H1 (cell line): ENCODE data around the gene CPT1A. TPM values are rescaled to one million over a fixed set of nuclear protein-coding genes. Genes with fewer than 3 reads are reported as not detected.

Experiments
- CTCF ChIA-PET: fragments of 300-600 bp; sonication (Branson Sonifier 250); formaldehyde crosslinking; loops from one replicate; lab custom pipeline; 2021; ENCODE audit not compliant: partially characterized antibody; lab: Charles Lee
- POLR2A ChIA-PET: fragments of 300-600 bp; sonication (Branson Sonifier 250); formaldehyde crosslinking; loops from one replicate; lab custom pipeline; 2021; ENCODE audit warnings: inconsistent platforms; ENCODE audit not compliant: partially characterized antibody; lab: Charles Lee
- DNase-seq, 2 experiments: peaks; one replicate each; pipeline versions ENCODE4 v3.0.0 to v3.0.0-alpha.2; 2010 to 2022; ENCODE audit warnings: low spot score in 2 of 2, low read depth in 1 of 2, mixed read lengths in 1 of 2
- FAIRE-seq: peaks from 2 replicates; lab custom pipeline; 2011; peaks lifted over from hg19 to GRCh38; lab: Jason Lieb, UNC
- H2AFZ ChIP-seq: 2 replicates; pipeline ENCODE4 v1.8.1; 2012; ENCODE audit warnings: low read length, inconsistent platforms
- H2AK5ac ChIP-seq: 2 replicates; pipeline ENCODE4 v1.6.1; 2013; ENCODE audit warnings: low read depth, low read length
- H2BK120ac ChIP-seq: replicated peaks from 2 replicates; pipeline ENCODE3; 2013; ENCODE audit warnings: low read depth, low read length, inconsistent platforms
- H2BK12ac ChIP-seq: 2 replicates; pipeline ENCODE4 v1.6.1; 2013; ENCODE audit warnings: low read depth, low read length
- H2BK15ac ChIP-seq: 2 replicates; pipeline ENCODE4 v1.6.1; 2013; ENCODE audit warnings: low read length
- H2BK20ac ChIP-seq: 2 replicates; pipeline ENCODE4 v1.6.1; 2013; ENCODE audit warnings: low read length
- H2BK5ac ChIP-seq: 2 replicates; pipeline ENCODE4 v1.6.1; 2013; ENCODE audit warnings: low read depth, low read length
- H3K14ac ChIP-seq: 2 replicates; pipeline ENCODE4 v1.6.1; 2013; ENCODE audit warnings: inconsistent platforms; ENCODE audit not compliant: insufficient read length
- H3K18ac ChIP-seq: 2 replicates; pipeline ENCODE4 v1.6.1; 2013; ENCODE audit warnings: low read length; ENCODE audit errors: extremely low read depth
- H3K23ac ChIP-seq: 2 replicates; pipeline ENCODE4 v1.6.1; 2013; ENCODE audit warnings: inconsistent platforms; ENCODE audit not compliant: insufficient read length
- H3K23me2 ChIP-seq: 2 replicates; pipeline ENCODE4 v1.6.1; 2013; ENCODE audit warnings: low read depth, low read length
- H3K27ac ChIP-seq: 2 replicates; pipeline ENCODE4 v1.6.1; 2011; ENCODE audit warnings: low read depth, low read length, inconsistent platforms
- H3K27me3 ChIP-seq, 4 experiments: replicated peaks in 1 of 4; 1 replicate in 1 of 4; 2 replicates in 3 of 4; pipeline versions ENCODE4 v1.6.1 to v1.8.1; 2011 to 2013; ENCODE audit warnings: low read length in 3 of 4, mild to moderate bottlenecking in 3 of 4, inconsistent platforms in 2 of 4, mixed read lengths in 2 of 4, moderate library complexity in 1 of 4; ENCODE audit not compliant: control insufficient read depth in 3 of 4, insufficient read depth in 3 of 4; ENCODE audit errors: extremely low read depth in 1 of 4
- H3K36me3 ChIP-seq, 4 experiments: 2 replicates each; pipeline versions ENCODE4 v1.6.1 to v1.8.1; 2011 to 2013; ENCODE audit warnings: mild to moderate bottlenecking in 4 of 4, low read length in 3 of 4, moderate library complexity in 2 of 4, control low read depth in 1 of 4, inconsistent platforms in 1 of 4; ENCODE audit not compliant: insufficient read depth in 4 of 4, control insufficient read depth in 2 of 4
- H3K4ac ChIP-seq: replicated peaks from 2 replicates; pipeline ENCODE3; 2013; ENCODE audit warnings: low read length, low read depth, mixed read lengths, inconsistent platforms; ENCODE audit not compliant: insufficient read length
- H3K4me1 ChIP-seq, 4 experiments: replicated peaks in 1 of 4; 1 replicate in 1 of 4; 2 replicates in 3 of 4; pipeline versions ENCODE4 v1.6.1 to v1.8.1; 2011 to 2013; ENCODE audit warnings: low read length in 3 of 4, inconsistent platforms in 2 of 4, mixed read lengths in 1 of 4; ENCODE audit not compliant: insufficient read depth in 4 of 4, control insufficient read depth in 3 of 4
- H3K4me2 ChIP-seq, 2 experiments: 2 replicates each; pipeline versions ENCODE4 v1.6.1 to v1.8.1; 2011 to 2013; ENCODE audit warnings: low read depth in 2 of 2, low read length in 2 of 2, control low read depth in 1 of 2, inconsistent platforms in 1 of 2, mild to moderate bottlenecking in 1 of 2; ENCODE audit not compliant: insufficient read depth in 1 of 2
- H3K4me3 ChIP-seq, 4 experiments: fragments of 200-600, 300-600 bp in 1 of 4; sonication (generic), shearing (Covaris generic), sonication (Bioruptor Twin) in 1 of 4; 2 replicates each; pipeline versions ENCODE4 v1.5.1 to v1.8.1; 2011 to 2016; ENCODE audit warnings: low read length in 4 of 4, low read depth in 3 of 4, control low read depth in 2 of 4, inconsistent platforms in 2 of 4, mild to moderate bottlenecking in 2 of 4, mixed read lengths in 1 of 4, moderate library complexity in 1 of 4; ENCODE audit not compliant: insufficient read depth in 2 of 4; ENCODE audit errors: extremely low read depth in 1 of 4
- H3K56ac ChIP-seq: replicated peaks from 2 replicates; pipeline ENCODE3; 2013; ENCODE audit warnings: low read depth, mild to moderate bottlenecking, mixed read lengths, low read length, inconsistent platforms; ENCODE audit not compliant: insufficient read length
- H3K79me1 ChIP-seq: 2 replicates; pipeline ENCODE4 v1.6.1; 2013; ENCODE audit warnings: low read depth, low read length, control low read depth
- H3K79me2 ChIP-seq, 2 experiments: 2 replicates each; pipeline versions ENCODE4 v1.6.1 to v1.8.1; 2012 to 2013; ENCODE audit warnings: low read length in 2 of 2, mild to moderate bottlenecking in 2 of 2, inconsistent platforms in 1 of 2; ENCODE audit not compliant: insufficient read depth in 2 of 2, control insufficient read depth in 1 of 2
- H3K9ac ChIP-seq, 4 experiments: replicated peaks in 1 of 4; 1 replicate in 1 of 4; 2 replicates in 3 of 4; pipeline versions ENCODE4 v1.6.1 to v1.8.1; 2011 to 2013; ENCODE audit warnings: low read depth in 3 of 4, low read length in 3 of 4, control low read depth in 2 of 4, mild to moderate bottlenecking in 2 of 4, moderate library complexity in 2 of 4, inconsistent platforms in 1 of 4; ENCODE audit errors: extremely low read depth in 1 of 4
- H3K9me3 ChIP-seq, 2 experiments: 2 replicates each; pipeline versions ENCODE4 v1.6.1 to v1.8.1; 2012 to 2013; ENCODE audit warnings: mild to moderate bottlenecking in 2 of 2, moderate library complexity in 2 of 2, control low read depth in 1 of 2, inconsistent platforms in 1 of 2, low read depth in 1 of 2, low read length in 1 of 2, mixed read lengths in 1 of 2; ENCODE audit not compliant: insufficient read depth in 2 of 2
- H4K20me1 ChIP-seq, 2 experiments: replicated peaks in 1 of 2; 2 replicates each; pipeline versions ENCODE3 to v1.8.1; 2011 to 2013; ENCODE audit warnings: inconsistent platforms in 2 of 2, low read length in 2 of 2, mild to moderate bottlenecking in 1 of 2; ENCODE audit not compliant: insufficient read depth in 2 of 2, control insufficient read depth in 1 of 2
- H4K5ac ChIP-seq: 2 replicates; pipeline ENCODE4 v1.6.1; 2013; ENCODE audit warnings: low read length, low read depth, mixed read lengths, inconsistent platforms; ENCODE audit not compliant: insufficient read length
- H4K8ac ChIP-seq: 2 replicates; pipeline ENCODE4 v1.8.0; 2013; ENCODE audit warnings: mild to moderate bottlenecking, moderate library complexity, low read length, inconsistent platforms; ENCODE audit not compliant: insufficient read depth; ENCODE audit errors: extremely low read depth
- H4K91ac ChIP-seq: replicated peaks from 2 replicates; pipeline ENCODE3; 2013; ENCODE audit warnings: low read length, mixed read lengths, inconsistent platforms; ENCODE audit not compliant: insufficient read length
- ATF3 ChIP-seq: IDR thresholded peaks from 2 replicates; pipeline ENCODE4 v1.6.1; 2011; ENCODE audit warnings: low read depth, mild to moderate bottlenecking, low read length; ENCODE audit not compliant: insufficient read depth
- BCL11A ChIP-seq, 2 experiments: IDR thresholded peaks; one replicate each; pipeline ENCODE4 v1.6.1; 2011; ENCODE audit warnings: low read depth in 2 of 2, low read length in 2 of 2, mild to moderate bottlenecking in 2 of 2
- EP300 ChIP-seq, 2 experiments: IDR thresholded peaks; 1 replicate in 1 of 2; 2 replicates in 1 of 2; pipeline ENCODE4 v1.6.1; 2011 to 2012; ENCODE audit warnings: low read depth in 2 of 2, low read length in 2 of 2, mild to moderate bottlenecking in 2 of 2, borderline replicate concordance in 1 of 2, inconsistent platforms in 1 of 2, moderate library complexity in 1 of 2
- JUN ChIP-seq: IDR thresholded peaks from 2 replicates; pipeline ENCODE4 v1.6.1; 2011; ENCODE audit warnings: low read depth, mild to moderate bottlenecking, improper control_type of control experiment, low read length
- JUND ChIP-seq: IDR thresholded peaks from 2 replicates; pipeline ENCODE4 v1.6.1; 2011; ENCODE audit warnings: mild to moderate bottlenecking, improper control_type of control experiment, low read length
- KDM5A ChIP-seq: fragments of 200-600 bp; IDR thresholded peaks from 2 replicates; pipeline ENCODE4 v1.7.1; 2012; ENCODE audit warnings: mild to moderate bottlenecking, low read length, inconsistent platforms, mixed read lengths
- PHF8 ChIP-seq: fragments of 200-600 bp; sonication (generic); conservative IDR thresholded peaks from 2 replicates; pipeline ENCODE4 v1.7.1; 2012; ENCODE audit warnings: low read depth, mild to moderate bottlenecking, inconsistent platforms, low read length, moderate library complexity
- POU5F1 ChIP-seq: IDR thresholded peaks from 2 replicates; pipeline ENCODE4 v1.6.1; 2011; ENCODE audit warnings: low read depth, mild to moderate bottlenecking, low read length, moderate library complexity
- TAF7 ChIP-seq: optimal IDR thresholded peaks from 2 replicates; pipeline ENCODE3; 2011; ENCODE audit warnings: low read depth, mild to moderate bottlenecking, inconsistent platforms, low read length, moderate library complexity, borderline replicate concordance
- TBP ChIP-seq: IDR thresholded peaks from 2 replicates; pipeline ENCODE4 v1.6.1; 2011; ENCODE audit warnings: low read depth, low read length, improper control_type of control experiment
- TEAD4 ChIP-seq: IDR thresholded peaks from 2 replicates; pipeline ENCODE4 v1.6.1; 2012; ENCODE audit warnings: low read depth, low read length, inconsistent platforms, mixed read lengths
- USF2 ChIP-seq: IDR thresholded peaks from 2 replicates; pipeline ENCODE4 v1.6.1; 2011; ENCODE audit warnings: low read length, improper control_type of control experiment
- WGBS, 2 experiments: shearing (Covaris generic) in 1 of 2; methylation state at CpG; one replicate each; pipeline versions ENCODE4 v1.1.6 to v1.1.7; 2013 to 2015; ENCODE audit warnings: low lambda C conversion rate in 2 of 2, mixed read lengths in 2 of 2, inconsistent platforms in 1 of 2, low coverage in 1 of 2, missing lambda C conversion rate in 1 of 2; ENCODE audit not compliant: insufficient replicate concordance in 2 of 2, insufficient coverage in 1 of 2, insufficient read length in 1 of 2; ENCODE audit errors: extremely low coverage in 1 of 2, missing lambda C conversion rate in 1 of 2; 5-methylcytosine and 5-hydroxymethylcytosine counted together
- polyA plus RNA-seq, 7 experiments: library from polyadenylated mRNA; depleted of rRNA in 3 of 7; stranded (reverse) in 5 of 7; unstranded in 2 of 7; fragments of >200 nt in 5 of 7; fragments of 200-250 nt in 2 of 7; gene quantifications; 1 replicate in 5 of 7; 2 replicates in 1 of 7; 4 replicates in 1 of 7; pipeline versions ENCODE4 v1.2.1 to v1.2.3, GENCODE V29; 2011 to 2013; ENCODE audit warnings: missing spikeins in 2 of 7, mixed read lengths in 2 of 7
- total RNA-seq: library from RNA; stranded (reverse); fragmentation: NEBNext Ultra II Directional; extraction: Animal tissue kit (Norgen Biotek cat#: 25700); gene quantifications from 2 replicates; pipeline ENCODE4 v1.2.1, GENCODE V29; 2021

The CPT1A gene
- total and polyA plus RNA-seq, 2 of the 8 experiments (the other 6 are each of a cell fraction or from before 2014, with no cell fraction given) = 2.9 to 12.2 TPM

GRCh38 chr11:68810164-68810563, 31.6 kb downstream of the CPT1A start:
- H3K9ac ChIP-seq = no peak overlapping the region
- TF ChIP-seq EP300 (IDR thresholded peaks at IDR 0.05; ENCODE audit: borderline replicate concordance in 1 of 2, low read depth in 2 of 2, low read length in 2 of 2) (no peak), TBP (no peak), TAF7 (no peak), TEAD4 (no peak), JUN (no peak), JUND (no peak), KDM5A (no peak), BCL11A (IDR thresholded peaks at IDR 0.05; ENCODE audit: low read depth in 2 of 2, low read length in 2 of 2) (no peak), ATF3 (no peak), PHF8 (no peak), USF2 (no peak), POU5F1 (no peak)
- TF ChIP-seq, all 59 proteins: peak for 0
- Histone ChIP-seq H2BK15ac (no peak overlapping the region), H3K23me2 (no peaks in the 10 kb centered on the region), H4K20me1 (no peaks in the 10 kb centered on the region), H3K27ac (no peak overlapping the region), H3K4ac (no peak overlapping the region), H3K4me2 (no peak overlapping the region), H4K5ac (no peak overlapping the region), H2BK5ac (no peak overlapping the region), H4K91ac (no peak overlapping the region), H3K27me3 (no peaks in the 10 kb centered on the region), H3K79me1 (no peaks in the 10 kb centered on the region), H3K23ac (no peak overlapping the region), H2BK120ac (no peak overlapping the region), H2AFZ (no peak overlapping the region), H2BK12ac (no peak overlapping the region), H3K36me3 (no peaks in the 10 kb centered on the region), H3K4me3 (no peak overlapping the region), H3K79me2 (no peaks in the 10 kb centered on the region), H2AK5ac (no peak overlapping the region), H3K14ac (no peak overlapping the region), H3K18ac (no peak overlapping the region), H3K56ac (no peak overlapping the region), H2BK20ac (no peak overlapping the region), H3K4me1 (no peaks in the 10 kb centered on the region), H3K9me3 (no peaks in the 10 kb centered on the region), H4K8ac (no peak overlapping the region)
- CTCF ChIA-PET = interaction anchor here (0.7 to 2.1 kb wide), 3 partner anchors 12 to 60 kb away, joined by 3 to 28 read pairs (median 3); no protein-coding TSS in a partner anchor
- no peak for DNase-seq
- POLR2A ChIA-PET = no interaction called here
- no peak for FAIRE-seq
- 82% methylated on average over 7 of the region's 7 CpGs; no CpG with 5 or more reads in 1 of the 2 experiments for WGBS, 2 experiments
